Prostate gland (tissue), 2 donors: ENCODE measurements around the gene MVB12B.

ENCODE experiments used
- CTCF ChIP-seq, 4 experiments: fragments of 200-600 bp in 2 of 4; fragments of 450-650 bp in 2 of 4; sonication (generic) in 2 of 4; IDR thresholded peaks; 1 replicate in 3 of 4; 2 replicates in 1 of 4; pipeline ENCODE4 v1.5.1; 2016 to 2019; ENCODE audit warnings: antibody characterized with exemption in 4 of 4, mild to moderate bottlenecking in 2 of 4, moderate library complexity in 2 of 4
- POLR2A ChIP-seq: fragments of 450-650 bp; IDR thresholded peaks from one replicate; pipeline ENCODE4 v1.6.1; 2016; ENCODE audit warnings: antibody characterized with exemption, mild to moderate bottlenecking
- POLR2AphosphoS5 ChIP-seq: sonication (generic); formaldehyde crosslinking; IDR thresholded peaks from one replicate; pipeline ENCODE4 v1.6.1; 2017; ENCODE audit warnings: antibody characterized with exemption

- TF ChIP-seq CTCF (IDR thresholded peaks at IDR 0.05) (no peak), POLR2A (no peak), POLR2AphosphoS5 (no peak)
Measured at GRCh38 chr9:126479515-126479914, 152.9 kb downstream of the MVB12B start.
